Psoas muscle (tissue), 8 donors: ENCODE data around the gene CISD1. TPM values are rescaled to one million over a fixed set of nuclear protein-coding genes. Genes with fewer than 3 reads are reported as not detected.

Experiments used
- ATAC-seq, 4 donors: fragments of 200-7000 bp; cut with Tn5 transposase; one replicate each; pipeline ENCODE4 v1.9.1; 2020; ENCODE audit warnings: moderate library complexity in 3 of 4, mild to moderate bottlenecking in 2 of 4
- DNase-seq, 2 donors: peaks; one replicate each; pipeline ENCODE4 v3.0.0-alpha.2; 2020
- H3K27ac ChIP-seq: fragments of 200-600 bp; one replicate; pipeline ENCODE4 v1.8.0; 2022
- H3K27me3 ChIP-seq, 3 donors: fragments of 200-600 bp in 1 of 3; one replicate each; pipeline versions ENCODE4 v1.6.1 to v1.8.0; 2013 to 2022; ENCODE audit warnings: low read length in 2 of 3, mild to moderate bottlenecking in 2 of 3, moderate library complexity in 1 of 3; ENCODE audit not compliant: insufficient read depth in 3 of 3
- H3K36me3 ChIP-seq, 2 donors: fragments of 200-600 bp in 1 of 2; one replicate each; pipeline versions ENCODE4 v1.6.1 to v1.8.0; 2013 to 2022; ENCODE audit warnings: low read depth in 1 of 2, mild to moderate bottlenecking in 1 of 2, moderate library complexity in 1 of 2; ENCODE audit not compliant: insufficient read depth in 1 of 2
- H3K4me1 ChIP-seq: fragments of 200-600 bp; one replicate; pipeline ENCODE4 v1.8.0; 2022
- H3K4me3 ChIP-seq: fragments of 200-600 bp; one replicate; pipeline ENCODE4 v1.8.0; 2022; ENCODE audit warnings: mild to moderate bottlenecking
- H3K9me3 ChIP-seq: fragments of 200-600 bp; one replicate; pipeline ENCODE4 v1.8.0; 2022
- CTCF ChIP-seq: fragments of 200-600 bp; IDR thresholded peaks from one replicate; pipeline ENCODE4 v1.8.0; 2022; ENCODE audit warnings: antibody characterized with exemption
- WGBS, 3 donors: extraction: QIAGEN DNeasy Blood & Tissue Kit; methylation state at CpG; one replicate each; pipeline versions ENCODE4 v1.1.6 to v1.1.7; 2013; 5-methylcytosine and 5-hydroxymethylcytosine counted together
- intact Hi-C, 2 donors: fragments of 100-400 bp; cut with DNase I; formaldehyde crosslinking; loops; one replicate each; pipeline versions ENCODE4 v1.11.0 to v1.14.2; 2022
- polyA plus RNA-seq, 3 donors: library from polyadenylated mRNA; stranded (reverse); fragments of 200-250 nt; gene quantifications; one replicate each; pipeline ENCODE4 v1.2.3, GENCODE V29; 2013
- total RNA-seq, 4 donors: library from RNA; stranded (reverse); fragmentation: NEBNext Ultra II Directional in 2 of 4; extraction: Animal tissue kit (Norgen Biotek cat#: 25700) in 2 of 4; gene quantifications; one replicate each; pipeline versions ENCODE4 v1.2.1 to v1.2.4, GENCODE V29; 2021 to 2023
- donor health status: healthy with polysubstance abuse.
- donor health status: DM: no; HTN: no; CAD: no; lungs with moderate emphysema.
- donor health status: Bipolar disorder and iron deficiency.
- donor health status: healthy.
- donor health status: DM: yes; HTN: yes; CAD: no.
- donor health status: DM: no; HTN: no; CAD: no.
- donor health status: DM: no; HTN: no; CAD: no.
- donor health status: DM: yes; HTN: yes; CAD: no.

CISD1 gene
- total and polyA plus RNA-seq, 7 donors, result 64.5 to 134 (median 95.3) TPM

DNA sequence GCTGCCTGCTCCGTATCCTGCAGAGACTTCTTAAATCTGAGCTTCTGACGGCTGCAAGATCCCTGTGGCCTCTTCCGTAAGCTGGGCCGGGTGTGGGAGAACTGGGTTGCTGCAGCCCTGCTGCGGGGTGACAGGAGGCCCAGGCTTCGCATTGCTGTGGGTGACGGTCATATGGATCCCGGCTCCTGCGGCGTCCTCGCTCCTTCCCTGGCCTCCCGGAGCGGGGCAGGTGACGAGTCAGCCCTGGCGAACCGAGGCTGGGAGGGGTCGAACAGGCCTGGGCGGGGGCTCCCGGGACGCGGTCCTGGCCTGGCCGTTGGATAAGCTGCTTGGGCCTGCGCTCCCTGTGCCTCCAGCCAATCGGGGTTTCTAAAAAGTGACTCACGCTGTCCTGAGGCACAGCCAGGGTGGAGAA is 58.0 kb downstream of the CISD1 start:
- WGBS, 3 donors, result 30 to 34% (median 31%) methylated on average over 21 to 25 of the region's 25 CpGs
- H3K4me1 ChIP-seq, result peaks cover 10% of the 10 kb centered on the region
- no peak overlapping the region for H3K27ac ChIP-seq

GRCh38 chr10:58328233-58328632 is 59.3 kb downstream of the CISD1 start:
- H3K9me3 ChIP-seq, result no peaks in the 10 kb centered on the region
- intact Hi-C loops, result no loop called here
- DNase-seq (no peak), ATAC-seq (no peak)
- no peak for TF ChIP-seq CTCF
- no peak overlapping the region for H3K4me3 ChIP-seq
- H3K27me3 ChIP-seq, result no peaks in the 10 kb centered on the region
- no peak overlapping the region for H3K27ac ChIP-seq
- H3K4me1 ChIP-seq, result peaks cover under 1% of the 10 kb centered on the region
- 90 to 96% (median 96%) methylated on average over 1 of the region's 1 CpG for WGBS, 3 donors
- no peaks in the 10 kb centered on the region for H3K36me3 ChIP-seq

More for the DNA sequence above, 58.0 kb downstream of the CISD1 start:
- no peaks in the 10 kb centered on the region for H3K27me3 ChIP-seq
- TF ChIP-seq CTCF, result no peak
- intact Hi-C loops, result no loop called here
- DNase-seq (peak; percentile 63 to 71), ATAC-seq (peak; percentile 27 to 84 (median 71))
- no peaks in the 10 kb centered on the region for H3K36me3 ChIP-seq
- H3K4me3 ChIP-seq, result peak overlapping the region; percentile 44
- no peaks in the 10 kb centered on the region for H3K9me3 ChIP-seq

GRCh38 chr10:58330431-58330830 is 61.5 kb downstream of the CISD1 start:
- no peaks in the 10 kb centered on the region for H3K36me3 ChIP-seq
- intact Hi-C loops, result no loop called here
- no peak overlapping the region for H3K4me3 ChIP-seq
- no peak overlapping the region for H3K27ac ChIP-seq
- 68 to 85% (median 76%) methylated on average over 1 of the region's 1 CpG for WGBS, 3 donors
- ATAC-seq (no peak), DNase-seq (no peak)
- no peaks in the 10 kb centered on the region for H3K27me3 ChIP-seq
- no peak for TF ChIP-seq CTCF
- peaks cover 6% of the 10 kb centered on the region for H3K4me1 ChIP-seq
- no peaks in the 10 kb centered on the region for H3K9me3 ChIP-seq

DNA sequence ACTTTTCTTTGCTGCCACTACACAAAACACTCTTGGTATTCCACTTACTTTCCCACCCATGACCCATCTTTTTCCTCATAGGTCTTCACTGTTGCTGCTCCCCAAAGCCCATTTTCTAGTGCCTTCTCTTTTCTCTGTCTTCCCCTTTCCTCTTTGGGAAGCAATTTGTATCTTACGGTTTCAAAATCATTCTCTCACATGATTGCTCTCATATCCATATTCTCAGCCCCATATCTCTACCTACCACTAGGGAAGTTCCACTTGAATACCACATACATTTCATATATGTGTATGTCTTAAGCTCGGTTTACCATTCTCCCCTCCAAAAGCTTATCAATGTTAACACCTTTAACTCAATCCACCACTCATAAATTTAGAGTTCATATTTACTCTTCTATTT is 62.7 kb downstream of the CISD1 start:
- no peaks in the 10 kb centered on the region for H3K9me3 ChIP-seq
- TF ChIP-seq CTCF, result no peak
- WGBS, 3 donors, result 83 to 97% (median 92%) methylated on average over 2 of the region's 2 CpGs
- DNase-seq (no peak), ATAC-seq (no peak)
- H3K4me1 ChIP-seq, result peaks cover 12% of the 10 kb centered on the region
- peaks cover 0 to 3% of the 10 kb centered on the region in 2 donors for H3K36me3 ChIP-seq
- no peak overlapping the region for H3K4me3 ChIP-seq
- no peaks in the 10 kb centered on the region for H3K27me3 ChIP-seq
- intact Hi-C loops, result no loop called here
- H3K27ac ChIP-seq, result no peak overlapping the region

- H3K4me1 ChIP-seq, result peaks cover 39% of the 10 kb centered on the region
- peaks cover 0 to 4% of the 10 kb centered on the region in 2 donors for H3K36me3 ChIP-seq
- TF ChIP-seq CTCF, result peak; percentile 26
- H3K4me3 ChIP-seq, result peak within 1 kb of the TSS; percentile 92
- H3K9me3 ChIP-seq, result no peaks in the 10 kb centered on the region
- H3K27me3 ChIP-seq, result no peaks in the 10 kb centered on the region
- 0 to 1% (median 1%) methylated on average over 32 to 49 of the region's 49 CpGs for WGBS, 3 donors
- intact Hi-C loops, result loop anchor here (1.0 to 2.0 kb wide), 2 partner anchors 50 kb away; partner anchors contain the start of gene TFAM (in 2 of the 2)
- peak within 1 kb of the TSS; percentile 99 for H3K27ac ChIP-seq
- ATAC-seq, result peak; percentile 89 to 93 (median 90)
- peak; percentile 89 to 95 for DNase-seq
Observed at GRCh38 chr10:58334817-58335305, 65.9 kb downstream of the CISD1 start, which contains the start of gene UBE2D1. UBE2D1 (plus strand) TSS chr10:58335006; CDS start chr10:58335202, 196 bp downstream.
